GM21367 (cell line): ENCODE measurements around the gene WIPI1.
A peak's percentile ranks its signal among the peaks of the same experiment; 100 is the strongest.
"Not testable (repeated sequence)": the region's sequence is repeated elsewhere in the genome, so short reads cannot be mapped to it uniquely, and the experiment has no call there.

ENCODE experiments used
- ATAC-seq: cut with Tn5 transposase; IDR thresholded peaks from one replicate; pipeline ENCODE4 v1.9.1; 2021; ENCODE audit not compliant: unreplicated experiment

WIPI1 gene, protein sequence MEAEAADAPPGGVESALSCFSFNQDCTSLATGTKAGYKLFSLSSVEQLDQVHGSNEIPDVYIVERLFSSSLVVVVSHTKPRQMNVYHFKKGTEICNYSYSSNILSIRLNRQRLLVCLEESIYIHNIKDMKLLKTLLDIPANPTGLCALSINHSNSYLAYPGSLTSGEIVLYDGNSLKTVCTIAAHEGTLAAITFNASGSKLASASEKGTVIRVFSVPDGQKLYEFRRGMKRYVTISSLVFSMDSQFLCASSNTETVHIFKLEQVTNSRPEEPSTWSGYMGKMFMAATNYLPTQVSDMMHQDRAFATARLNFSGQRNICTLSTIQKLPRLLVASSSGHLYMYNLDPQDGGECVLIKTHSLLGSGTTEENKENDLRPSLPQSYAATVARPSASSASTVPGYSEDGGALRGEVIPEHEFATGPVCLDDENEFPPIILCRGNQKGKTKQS

GRCh38 chr17:68457168-68457538 is at the start of gene WIPI1:
WIPI1 (minus strand) TSS chr17:68457496; CDS start chr17:68457421, 75 bp downstream.
- peak; percentile 19 for ATAC-seq

DNA sequence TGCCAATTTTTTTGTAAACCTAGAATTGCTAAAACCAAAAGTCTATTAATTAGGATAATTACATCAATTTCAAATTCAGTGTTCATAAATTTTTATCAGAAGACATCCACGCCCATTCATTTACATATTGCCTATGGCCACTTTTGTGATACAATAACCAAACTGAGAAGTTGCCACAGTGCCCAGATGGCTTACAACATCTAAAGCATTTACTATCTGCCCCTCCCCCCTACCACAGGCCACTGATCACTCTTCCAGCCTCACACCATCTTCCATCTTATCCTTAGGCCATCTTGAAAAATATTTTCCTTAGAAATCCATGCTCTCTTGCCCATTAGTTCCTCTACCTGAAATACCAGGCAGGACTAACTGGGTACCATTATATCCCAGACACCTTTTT is 48.7 kb upstream of the WIPI1 start:
- ATAC-seq = no peak

GRCh38 chr17:68501074-68501473 is 43.8 kb upstream of the WIPI1 start:
- ATAC-seq = no peak

DNA sequence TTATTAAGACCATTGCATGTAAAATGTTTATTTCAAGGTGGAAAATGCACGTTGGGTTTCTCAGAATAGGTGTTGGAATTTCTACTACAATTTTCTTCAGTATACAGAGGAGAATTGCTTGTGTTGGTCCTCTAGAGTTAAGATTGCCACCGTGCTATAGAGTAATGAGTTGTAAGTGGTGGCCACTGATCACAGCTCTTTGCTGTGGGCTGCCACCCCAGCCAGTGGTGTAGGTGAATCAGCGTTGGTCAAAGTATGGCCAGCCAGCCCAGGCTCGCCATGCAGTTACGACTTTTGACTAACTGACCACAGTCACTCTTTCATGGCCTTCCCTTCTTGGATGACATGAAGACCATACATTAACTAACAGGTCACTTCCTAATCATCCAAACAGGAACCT is 42.3 kb upstream of the WIPI1 start:
- ATAC-seq = no peak

- peak; percentile 22 for ATAC-seq
Observed at GRCh38 chr17:68498479-68499326, 41.4 kb upstream of the WIPI1 start.

DNA sequence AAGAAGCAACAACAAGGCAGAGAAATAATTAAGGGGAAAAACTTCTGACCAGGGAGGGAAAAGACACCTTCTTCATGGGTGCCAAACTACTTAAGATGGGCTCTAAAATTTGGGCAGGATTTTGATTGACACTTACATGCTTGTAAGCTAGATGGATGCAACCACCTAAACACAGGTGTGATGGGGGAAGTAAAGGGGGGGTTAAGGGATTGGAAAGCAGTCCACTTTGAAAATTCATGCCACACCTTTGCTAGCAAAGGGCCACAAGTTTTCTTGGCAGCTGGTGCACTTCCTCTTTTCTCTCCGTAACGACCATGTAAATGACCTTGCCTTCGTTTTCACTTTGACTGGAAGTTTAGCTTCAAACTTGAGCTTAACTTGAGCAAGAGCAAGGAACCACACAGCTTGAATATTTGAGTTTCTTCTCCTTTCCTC is 40.6 kb upstream of the WIPI1 start:
- ATAC-seq = peak; percentile 77

GRCh38 chr17:68495081-68495480 is 37.8 kb upstream of the WIPI1 start:
- no peak for ATAC-seq

DNA sequence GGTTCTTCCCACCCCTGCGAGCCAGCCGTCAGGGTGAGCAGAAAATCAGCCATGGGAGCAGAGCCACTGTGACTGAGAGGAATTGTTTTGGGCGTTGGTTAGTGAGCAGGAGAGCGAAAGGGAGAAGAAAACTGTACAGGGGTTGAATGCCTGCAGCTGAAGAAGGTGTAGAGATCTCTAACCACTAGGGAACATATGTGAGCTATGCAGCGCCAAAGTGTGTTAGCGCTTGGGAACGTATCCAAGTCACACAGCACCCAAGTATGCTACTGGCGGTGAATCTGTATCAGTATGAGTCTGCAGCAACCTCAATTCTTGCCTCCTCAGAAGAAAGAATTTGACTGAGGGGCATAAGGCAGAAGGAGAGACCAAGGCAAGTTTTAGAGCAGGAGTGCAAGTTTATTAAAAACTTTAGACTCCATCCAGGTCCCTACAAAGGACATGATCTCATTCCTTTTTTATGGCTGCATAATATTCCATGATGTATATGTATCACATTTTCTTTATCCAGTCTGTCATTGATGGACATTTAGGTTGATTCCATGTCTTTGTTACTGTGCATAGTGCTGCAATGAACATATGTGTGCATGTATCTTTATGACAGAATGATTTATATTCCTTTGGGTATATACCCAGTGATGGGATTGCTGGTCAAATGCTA is 35.2 kb upstream of the WIPI1 start:
- not testable (repeated sequence) for ATAC-seq

DNA sequence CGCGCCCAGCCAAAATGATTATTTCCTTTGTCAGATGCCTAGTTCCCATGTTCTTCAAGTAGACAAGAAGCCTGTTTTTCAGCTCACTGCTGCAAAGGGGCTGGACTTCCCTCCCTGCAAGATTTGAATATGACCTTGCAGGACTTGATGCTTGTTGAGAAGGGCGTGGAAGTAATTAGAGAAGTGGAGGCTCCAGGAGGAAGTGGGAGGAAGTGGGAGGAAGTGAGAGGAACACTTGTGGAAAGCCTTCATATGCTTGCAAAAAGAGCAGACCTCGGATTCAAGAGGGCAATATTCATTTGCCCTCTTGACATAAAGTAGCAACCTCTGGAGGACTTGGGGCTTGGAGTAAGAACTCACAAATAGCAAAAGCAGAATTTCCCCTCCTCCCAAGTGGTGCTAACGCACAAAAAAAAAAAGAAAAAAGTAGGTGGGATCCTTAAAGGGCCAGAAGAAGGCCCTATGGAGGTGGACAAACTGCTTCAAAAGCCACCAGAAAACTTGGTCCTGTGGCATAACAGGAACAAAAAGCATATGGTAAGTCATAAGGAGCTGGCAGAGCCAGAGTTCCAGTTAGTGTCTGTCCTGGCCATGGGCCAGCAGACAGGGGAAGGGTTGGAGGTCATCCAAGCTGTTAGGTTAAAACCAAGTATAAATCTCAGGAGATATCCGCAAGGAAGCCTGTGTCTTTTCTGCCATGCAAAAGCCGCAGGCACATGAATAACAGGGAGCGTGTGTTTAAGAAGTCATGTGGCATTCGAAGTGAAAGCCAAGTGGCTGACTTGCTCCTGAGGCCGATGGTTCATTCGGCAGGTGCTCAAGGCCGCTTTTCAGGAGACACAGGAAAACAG is 34.3 kb upstream of the WIPI1 start:
- no peak for ATAC-seq

DNA sequence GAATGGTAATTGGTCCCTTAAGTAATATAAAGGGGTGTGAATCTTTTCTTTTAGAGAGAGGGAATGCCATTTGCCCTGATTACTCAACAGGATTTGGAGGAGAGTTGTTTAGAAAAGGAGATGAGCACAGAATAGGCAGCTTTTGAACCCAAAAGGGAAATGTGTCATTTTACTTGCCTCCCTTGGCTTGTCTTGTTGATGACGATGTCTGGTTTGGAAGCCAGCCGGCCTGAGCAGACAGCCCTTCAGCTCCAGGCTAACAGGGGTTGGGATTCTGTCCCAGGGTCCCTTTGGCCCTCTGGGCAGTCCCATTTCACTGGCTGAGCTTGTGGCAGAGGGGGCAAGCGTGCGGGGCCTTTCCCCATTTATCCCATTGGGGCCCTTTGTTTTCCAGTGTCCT is 32.6 kb upstream of the WIPI1 start:
- ATAC-seq = no peak

DNA sequence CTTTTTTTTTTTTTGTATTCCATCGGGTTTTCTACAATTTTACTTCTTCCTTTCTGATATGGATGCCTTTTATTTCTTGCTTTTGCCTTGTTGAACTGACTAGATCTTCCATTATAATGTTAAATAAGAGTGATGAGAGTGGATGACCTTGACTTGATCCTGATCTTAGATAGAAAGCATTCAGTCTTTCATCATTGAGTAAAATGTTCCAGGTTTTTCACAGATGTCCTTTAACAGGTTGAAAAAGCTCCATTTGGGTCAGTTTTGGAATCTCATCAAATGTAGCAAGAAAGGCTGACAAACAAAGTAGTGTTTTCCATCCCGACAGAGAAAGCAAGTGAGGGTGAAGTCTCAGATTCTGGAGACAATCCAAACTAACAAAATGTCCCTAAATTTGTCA is 27.2 kb upstream of the WIPI1 start:
- no peak for ATAC-seq

- no peak for ATAC-seq
Observed at GRCh38 chr17:68482576-68483041, 25.3 kb upstream of the WIPI1 start.

DNA sequence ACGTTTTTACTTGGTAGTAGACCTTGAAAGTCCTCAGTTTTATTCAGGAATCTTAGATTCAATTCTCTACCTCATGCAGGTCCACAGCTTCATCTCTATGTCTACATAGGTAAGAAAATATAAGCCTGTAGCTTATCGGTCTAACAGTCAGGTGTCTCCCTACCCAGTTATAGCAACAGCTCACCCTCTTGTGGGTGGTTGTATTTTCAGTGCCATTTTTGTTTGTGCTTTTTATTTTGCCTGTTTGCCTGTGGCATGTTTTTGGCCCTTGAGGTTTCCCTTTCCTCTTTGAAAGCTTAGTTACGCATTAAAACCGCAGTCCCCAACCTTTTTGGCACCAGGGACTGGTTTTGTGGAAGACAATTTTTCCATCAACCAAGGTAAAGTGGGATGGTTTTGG is 23.6 kb upstream of the WIPI1 start:
- ATAC-seq = no peak

GRCh38 chr17:68470961-68471360 is 13.7 kb upstream of the WIPI1 start:
- ATAC-seq = no peak

GRCh38 chr17:68468788-68469187 is 11.5 kb upstream of the WIPI1 start:
- ATAC-seq = no peak

DNA sequence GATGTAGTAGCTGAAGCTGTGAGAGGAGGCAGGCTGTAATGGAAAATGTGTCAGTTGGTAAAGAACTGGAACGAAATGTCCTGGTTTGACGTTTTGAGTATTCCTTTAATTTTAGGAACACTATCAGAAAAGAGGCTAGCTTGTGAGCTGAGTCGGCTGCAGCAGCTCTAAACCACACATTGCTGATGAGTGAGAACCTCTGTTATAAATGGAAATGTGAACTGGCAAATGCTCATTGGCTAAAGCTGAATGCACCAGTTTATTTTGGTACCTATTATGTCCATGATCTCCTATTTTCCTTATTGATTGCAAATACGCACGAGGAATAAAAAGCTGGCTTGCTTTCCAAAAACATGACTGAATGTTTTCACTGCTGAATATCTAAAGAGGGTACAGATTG is 11.0 kb upstream of the WIPI1 start:
- no peak for ATAC-seq

DNA sequence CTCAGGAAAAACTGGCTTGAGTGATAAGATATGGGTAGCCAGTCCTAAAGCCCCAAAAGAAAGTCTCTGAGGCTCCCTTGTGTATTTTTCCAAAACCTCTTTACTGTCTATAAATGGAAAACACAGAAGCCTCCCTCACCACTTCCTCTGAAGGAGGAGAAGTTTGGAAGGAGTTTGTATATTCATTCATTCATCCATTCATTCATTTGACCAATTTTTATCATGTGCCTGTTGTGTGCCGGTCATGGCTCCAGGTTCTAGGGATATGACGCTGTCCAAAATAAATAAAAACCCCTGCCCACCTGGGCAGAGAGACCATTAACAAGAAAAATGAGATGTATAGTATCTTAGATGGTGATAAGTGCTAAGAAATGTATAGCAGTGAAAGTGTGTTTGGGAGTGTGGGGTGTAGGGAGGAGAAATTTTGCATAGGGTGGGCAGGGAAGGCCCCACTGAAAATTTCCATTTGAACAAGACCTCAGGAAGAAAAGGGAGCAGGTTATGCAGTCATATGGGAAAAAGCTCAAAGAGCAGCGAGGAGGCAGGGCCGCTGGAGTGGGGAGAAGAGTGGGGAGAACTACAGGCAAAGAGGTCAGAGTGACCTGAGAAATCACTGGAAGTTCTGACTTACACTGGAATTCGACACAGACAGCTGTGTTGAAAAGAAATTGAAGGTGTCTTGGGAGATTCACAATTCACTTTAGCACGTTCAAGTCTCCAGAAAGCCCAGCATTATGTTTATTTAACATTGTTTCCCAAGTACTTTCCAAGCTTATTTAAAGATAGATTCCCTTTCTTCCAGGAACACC is 6.1 kb upstream of the WIPI1 start:
- no peak for ATAC-seq

DNA sequence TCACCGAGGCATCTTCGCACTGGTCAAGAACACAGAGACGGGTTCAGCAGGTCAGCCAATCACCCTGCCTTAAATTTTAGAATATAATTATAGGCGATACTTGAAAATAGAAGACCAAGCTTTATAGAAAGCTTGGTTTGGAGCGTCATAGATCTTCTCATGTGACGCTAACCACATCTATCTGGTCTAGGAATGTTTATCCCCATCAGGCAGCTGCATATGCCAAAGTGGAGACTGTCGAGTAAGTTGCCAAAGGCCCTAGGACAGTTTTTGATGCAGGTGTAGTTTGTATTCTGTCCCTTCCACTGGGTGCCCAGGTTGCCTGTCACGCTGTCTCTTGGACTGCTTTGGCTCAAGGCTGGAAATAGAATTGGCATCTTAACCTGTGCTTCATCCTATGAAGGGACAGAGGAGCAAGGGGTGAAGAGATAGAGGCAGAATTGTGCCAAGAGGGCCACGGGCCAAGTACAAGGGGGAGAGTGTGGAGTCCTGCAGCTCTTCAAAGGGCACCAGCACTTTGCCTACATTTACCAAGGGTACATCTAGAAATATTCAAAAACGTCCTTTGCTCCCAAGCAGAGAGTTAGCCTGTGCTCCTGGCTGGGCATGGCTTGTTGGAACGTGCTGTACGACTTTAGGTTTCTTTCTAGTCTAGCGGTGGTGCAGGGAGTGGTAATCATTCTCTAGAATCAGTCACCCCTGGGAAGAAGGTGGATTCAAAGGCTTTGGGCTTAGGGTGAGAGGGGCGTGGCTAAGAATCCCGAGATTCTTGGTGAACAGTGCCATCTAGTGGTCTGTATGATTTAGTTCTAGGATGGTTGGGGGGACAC is 5.3 kb upstream of the WIPI1 start:
- peak; percentile 39 for ATAC-seq

- no peak for ATAC-seq
Observed at GRCh38 chr17:68461589-68461988, 4.3 kb upstream of the WIPI1 start.
